ENCODE data around the gene TPPP2.

TPPP2 gene

DNA sequence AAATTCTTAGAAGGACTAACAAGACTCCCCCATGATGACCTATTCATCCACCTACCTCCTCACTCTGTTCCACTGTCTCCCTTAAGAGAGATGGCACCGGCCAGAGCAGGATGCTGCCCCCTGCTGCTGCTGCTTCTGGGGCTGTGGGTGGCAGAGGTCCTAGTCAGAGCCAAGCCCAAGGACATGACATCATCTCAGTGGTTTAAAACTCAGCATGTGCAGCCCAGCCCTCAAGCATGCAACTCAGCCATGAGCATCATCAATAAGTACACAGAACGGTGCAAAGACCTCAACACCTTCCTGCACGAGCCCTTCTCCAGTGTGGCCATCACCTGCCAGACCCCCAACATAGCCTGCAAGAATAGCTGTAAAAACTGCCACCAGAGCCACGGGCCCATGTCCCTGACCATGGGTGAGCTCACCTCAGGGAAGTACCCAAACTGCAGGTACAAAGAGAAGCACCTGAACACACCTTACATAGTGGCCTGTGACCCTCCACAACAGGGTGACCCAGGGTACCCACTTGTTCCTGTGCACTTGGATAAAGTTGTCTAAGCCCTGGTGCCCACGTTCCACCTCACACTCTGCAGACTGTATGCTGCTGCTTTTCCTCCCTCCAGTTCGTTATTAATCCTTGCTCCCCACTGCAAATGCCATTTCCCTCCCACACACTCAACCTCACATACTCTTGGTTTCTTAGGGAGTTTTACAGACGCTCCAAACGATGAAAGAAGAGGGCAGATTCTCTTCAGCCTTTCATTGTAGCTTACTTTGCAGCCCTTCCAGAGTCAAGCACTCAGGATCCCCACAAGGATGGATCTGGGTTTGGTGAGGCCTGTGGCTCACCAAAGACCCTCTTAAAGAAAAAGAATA is 28.0 kb downstream of the TPPP2 start, which contains the start of gene RNASE8:
Gene RNASE8, plus strand, starts transcription at position 20 of the 873 bp plus-strand sequence. Its CDS starts 71 bp downstream, at position 91.
- no peak for DNase-seq (ENCODE audit: low read depth in 2 of 2)

DNA sequence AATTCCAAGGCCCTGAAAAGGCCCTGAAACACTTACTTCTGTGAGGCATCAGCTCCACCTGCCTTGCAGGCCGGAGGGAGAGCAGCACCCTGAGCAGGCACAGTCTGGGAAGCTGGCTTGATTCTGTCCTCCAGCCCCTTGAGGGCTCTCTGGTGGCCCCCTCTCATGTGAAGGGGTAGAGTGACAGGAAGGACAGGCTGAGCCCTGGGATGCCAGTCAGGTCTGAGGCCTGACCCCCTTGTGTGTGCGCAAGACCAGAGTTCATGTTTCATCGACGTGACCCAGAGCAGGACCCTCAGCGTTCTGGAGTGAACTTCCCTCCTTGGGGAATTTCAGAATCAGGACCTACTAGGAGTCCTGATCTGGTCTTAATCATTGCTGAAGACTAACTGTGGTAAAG is 28.9 kb downstream of the TPPP2 start:
- no peak for DNase-seq (ENCODE audit: low read depth in 2 of 2)

DNA sequence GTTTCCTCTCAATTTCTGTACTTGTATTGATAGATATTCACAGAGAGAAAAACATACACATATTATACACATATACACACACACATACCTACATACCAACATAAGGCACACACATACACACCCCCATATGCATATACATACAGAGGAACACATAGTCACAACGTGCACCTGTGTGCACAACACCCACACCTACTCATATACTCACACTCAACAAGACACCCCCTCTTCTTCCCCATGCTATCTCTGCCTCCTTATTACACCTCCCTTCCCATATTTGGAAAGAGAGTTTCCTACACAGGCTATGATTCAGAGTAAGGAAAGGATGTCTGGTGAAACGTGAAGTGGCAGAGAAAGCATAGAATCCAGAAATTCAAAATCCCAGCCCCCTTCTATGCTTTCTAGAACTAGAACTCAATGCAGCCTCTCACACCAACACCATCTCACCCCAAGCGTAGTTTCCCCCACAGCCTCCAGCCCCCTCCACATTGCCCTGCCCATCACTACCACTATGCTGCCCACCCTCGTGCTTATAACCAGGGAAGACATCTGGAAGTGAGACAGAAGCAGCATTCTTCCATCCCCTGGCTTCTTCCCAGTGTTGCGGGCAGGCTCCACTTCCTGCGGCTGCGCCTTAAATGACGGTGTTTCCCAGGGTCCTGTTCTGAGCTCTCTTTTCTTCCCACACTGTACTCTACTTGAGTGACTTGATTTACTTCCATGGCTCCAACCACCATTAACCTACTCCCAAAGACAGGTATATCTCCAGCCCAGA is 30.0 kb downstream of the TPPP2 start:
- DNase-seq (ENCODE audit: low read depth in 2 of 2): no peak

DNA sequence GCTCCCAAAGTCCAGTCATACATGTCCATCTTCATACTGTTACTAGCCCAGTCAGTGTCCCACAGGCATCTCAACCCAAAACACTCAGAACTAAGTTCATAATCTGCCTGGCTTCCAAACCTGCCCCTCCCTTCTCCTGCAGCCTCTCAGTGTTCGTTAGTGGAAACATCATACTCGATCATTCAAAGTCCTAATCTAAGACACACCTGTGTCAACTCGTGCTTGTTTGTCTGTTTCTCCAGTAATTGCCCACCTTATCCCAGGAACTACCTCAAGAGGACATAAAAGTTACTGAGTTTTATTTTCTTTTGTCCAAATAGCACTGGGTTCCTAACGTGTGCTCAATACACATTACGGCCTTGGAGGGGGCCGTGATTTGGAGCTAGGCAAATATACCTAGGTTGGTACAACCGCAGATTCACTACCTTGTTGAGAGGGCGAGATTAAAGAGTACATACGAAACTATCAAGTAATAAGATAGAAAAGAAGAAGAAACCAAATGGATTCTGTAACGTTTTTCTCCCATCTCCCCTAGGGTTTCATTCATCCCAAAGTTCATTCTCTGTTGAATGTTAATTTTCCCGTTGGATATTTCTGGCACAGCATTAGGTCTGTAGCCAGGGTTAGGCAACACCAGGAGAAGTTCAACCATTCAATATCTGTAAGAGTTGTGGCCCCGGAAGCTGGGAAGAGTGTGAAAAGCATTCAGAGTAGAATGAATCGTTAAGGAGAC is 30.8 kb downstream of the TPPP2 start:
- DNase-seq (ENCODE audit: low read depth in 2 of 2): no peak

DNA sequence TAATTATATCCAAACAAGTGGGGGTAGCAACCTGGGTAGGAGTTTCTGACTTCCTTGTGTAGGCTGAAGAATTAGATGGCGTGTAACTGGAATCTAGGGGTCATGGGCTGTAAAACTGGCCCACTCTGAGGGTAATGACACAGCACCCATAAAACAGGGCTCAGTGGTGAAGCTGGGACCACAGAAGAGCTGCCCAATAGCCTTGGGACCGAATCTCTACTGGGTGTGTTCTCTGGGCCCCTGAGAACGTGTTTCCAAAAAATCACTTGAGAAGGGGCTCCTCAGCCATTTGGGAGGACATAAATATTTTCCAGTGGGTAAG is 31.3 kb downstream of the TPPP2 start:
- no peak for DNase-seq (ENCODE audit: low read depth in 2 of 2)

DNA sequence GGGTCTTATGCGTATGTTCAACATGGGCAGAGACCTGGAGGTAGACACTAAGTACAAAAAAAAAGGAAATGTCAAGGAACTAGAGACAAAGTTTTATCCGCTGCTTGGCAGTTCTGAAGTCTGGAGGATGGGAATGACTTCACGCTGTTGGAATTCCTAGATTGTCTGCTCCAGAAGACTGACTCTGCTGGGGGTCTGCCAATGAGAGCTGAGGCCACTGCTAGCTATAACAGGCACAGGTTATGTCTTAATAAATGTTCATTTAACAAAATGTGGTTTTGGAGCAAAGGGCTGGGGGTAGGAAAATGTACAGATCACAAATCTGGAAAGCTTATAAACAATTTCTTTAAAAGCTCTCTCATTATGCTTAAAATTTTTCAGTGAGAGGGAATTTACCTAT is 33.5 kb downstream of the TPPP2 start:
- DNase-seq (ENCODE audit: low read depth in 2 of 2): no peak

DNA sequence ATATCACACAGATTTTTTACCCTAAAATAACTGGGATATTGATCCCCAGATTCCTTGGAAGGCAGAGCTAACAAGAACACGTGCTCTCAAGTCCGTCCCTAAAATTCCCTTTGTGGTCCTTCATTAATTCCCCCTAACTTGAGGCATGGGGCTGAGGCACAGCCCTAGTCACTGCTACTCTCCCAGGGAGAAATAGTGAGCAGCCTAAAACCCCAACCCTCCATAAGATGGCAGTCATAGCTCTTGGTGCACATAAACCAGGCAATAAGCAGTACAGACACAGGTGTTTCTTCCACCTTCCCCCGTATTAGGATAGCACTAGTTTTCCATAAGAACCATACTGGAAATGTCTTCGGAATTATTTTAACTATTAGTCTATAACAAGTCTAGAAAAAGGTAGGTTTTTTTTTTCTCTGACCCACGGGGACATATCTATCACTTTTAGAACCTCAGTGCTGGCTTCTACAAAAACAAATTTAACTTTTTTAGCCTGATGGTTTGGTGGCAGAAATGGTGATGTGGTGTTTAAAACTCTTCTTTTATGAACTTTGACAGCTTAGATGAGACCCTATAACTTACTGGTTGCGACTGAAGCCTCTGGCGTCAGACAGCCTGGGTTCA is 37.0 kb downstream of the TPPP2 start:
- no peak for DNase-seq (ENCODE audit: low read depth in 2 of 2)

DNA sequence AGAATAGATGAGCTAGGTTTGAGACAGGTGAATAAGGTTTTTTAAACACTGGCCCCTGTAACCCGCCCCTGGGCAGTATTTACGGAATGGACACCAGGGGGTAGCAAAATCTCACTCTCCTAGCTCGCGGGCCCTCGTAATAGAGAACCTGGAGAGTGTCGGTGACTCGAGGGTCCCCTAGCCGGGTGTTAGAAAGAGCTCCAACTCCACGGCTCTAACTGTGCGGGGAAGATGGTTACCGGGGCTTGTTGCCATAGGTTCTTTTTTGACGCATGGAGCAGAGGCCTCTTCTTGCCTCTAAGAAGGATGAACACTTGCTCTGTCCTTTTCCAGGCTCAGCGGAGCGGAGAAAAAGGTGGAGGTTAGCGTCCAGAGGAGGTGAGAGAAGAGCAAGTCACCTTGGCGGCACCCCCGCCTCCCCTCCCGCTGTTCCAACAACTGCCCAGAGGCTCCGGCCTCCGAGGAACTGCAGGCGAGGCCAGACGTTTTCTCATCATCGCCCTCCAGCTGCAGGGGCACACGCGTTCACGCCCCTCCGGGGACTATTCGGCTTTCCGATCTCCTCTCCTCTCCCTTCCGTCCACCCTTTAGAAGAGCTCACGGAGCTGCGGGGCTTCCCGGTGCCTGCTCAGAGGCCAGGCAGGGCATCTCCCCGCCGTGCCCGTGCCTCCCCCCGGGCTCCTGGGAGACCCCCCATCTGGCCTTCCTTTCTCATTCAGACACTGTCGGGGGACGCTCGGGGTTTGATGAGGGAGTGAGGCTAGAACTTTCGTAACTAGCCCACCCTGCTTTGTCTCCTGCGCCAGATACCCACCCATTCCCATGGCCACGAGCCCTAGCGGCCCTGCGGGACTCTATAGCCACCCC is 38.7 kb downstream of the TPPP2 start:
- DNase-seq (ENCODE audit: low read depth in 2 of 2): no peak

DNA sequence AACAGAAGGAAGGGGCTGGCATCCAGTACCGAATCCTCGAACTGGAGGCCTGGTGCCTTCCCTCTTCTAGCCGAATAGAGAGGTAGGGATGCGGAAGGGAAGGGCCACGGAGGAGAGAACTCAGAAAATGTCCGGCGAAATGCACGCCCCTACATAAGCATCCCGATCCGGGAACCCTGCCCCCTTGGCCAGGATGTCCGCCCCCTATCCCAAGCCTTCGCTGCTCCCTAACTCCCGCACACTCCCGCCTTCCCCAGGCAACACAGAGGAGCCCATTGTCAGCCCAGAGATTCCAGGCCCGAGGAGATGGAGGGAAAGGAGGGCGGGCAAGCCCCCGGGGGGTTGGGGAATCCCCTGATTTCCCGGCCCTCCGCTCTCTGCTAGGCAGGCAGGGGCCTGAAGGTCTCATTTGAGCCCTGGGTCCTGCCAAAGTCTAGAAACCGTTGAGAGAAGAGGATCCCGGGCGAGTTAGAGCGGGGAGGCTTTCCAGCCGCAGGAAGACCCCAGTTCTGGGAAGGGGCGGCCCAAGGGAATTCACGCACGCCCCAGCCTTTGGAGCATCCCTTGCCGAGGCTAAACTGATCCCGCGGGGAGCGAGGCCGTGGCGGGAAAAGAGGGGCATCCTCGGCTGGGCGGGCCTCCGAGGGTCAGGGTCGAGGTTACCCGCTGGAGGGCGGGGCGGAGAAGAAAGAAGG is 39.5 kb downstream of the TPPP2 start:
- no peak for DNase-seq (ENCODE audit: low read depth in 2 of 2)

DNA sequence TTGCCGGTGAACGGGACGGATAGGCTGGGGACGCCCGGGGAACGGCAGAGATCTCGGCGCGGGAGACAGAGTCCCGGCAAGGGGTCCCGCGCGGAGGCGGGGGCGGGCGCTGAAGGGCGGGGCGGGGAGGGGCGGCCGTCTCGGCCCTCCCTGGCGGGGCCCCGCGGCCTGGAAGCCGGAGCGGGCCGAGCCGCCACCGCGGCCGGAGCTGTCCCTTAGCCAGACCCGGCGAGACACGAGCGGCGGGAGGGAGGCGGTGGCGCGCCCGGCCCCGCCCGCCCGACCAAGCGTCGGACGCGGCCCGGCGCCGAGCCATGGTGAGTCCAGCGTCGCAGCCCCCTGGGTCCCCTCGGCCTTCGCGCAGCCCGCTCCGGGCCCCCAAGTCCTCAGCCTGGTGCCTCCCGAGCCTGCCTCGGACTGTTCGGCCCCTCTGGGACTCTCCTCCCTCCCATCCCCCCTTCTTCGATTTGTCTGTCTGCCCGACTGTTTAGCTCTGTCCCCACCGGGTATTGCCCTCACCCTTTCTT is 40.1 kb downstream of the TPPP2 start, which contains the start of gene ARHGEF40:
Gene ARHGEF40, plus strand, starts transcription at position 222 of the 527 bp plus-strand sequence. Its CDS starts 93 bp downstream, at position 315.
- DNase-seq (ENCODE audit: low read depth in 2 of 2): no peak

DNA sequence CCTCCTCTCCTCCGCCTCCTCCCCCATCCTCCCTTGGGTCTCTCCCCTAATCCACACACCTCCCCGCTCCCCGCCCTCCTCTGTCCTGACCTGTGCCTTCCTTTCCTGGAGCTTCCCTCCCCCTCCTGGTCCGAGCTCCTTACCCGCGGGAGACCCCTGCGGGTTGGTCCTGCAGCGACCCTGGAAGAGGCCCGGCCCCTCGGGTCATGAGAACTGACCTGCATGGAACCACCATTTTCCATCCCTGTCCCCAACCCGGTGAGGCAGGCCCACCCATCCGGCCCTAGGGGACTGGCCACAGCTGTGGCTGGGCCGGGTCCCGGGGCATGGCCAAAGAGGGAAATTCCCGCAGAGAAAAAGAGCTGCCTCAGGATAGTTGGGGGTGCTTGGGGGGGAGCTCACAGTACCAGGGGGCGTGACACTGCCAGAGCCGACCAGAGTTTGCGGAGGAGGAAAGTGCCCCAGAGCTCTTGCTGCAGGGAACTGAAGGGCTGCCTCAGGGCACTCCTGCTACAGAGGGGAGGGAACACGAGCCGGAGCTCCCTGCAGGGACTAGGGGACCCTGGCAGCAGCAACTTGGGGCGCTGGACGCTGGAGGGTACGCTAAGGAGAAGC is 40.7 kb downstream of the TPPP2 start:
- DNase-seq (ENCODE audit: low read depth in 2 of 2): no peak

DNA sequence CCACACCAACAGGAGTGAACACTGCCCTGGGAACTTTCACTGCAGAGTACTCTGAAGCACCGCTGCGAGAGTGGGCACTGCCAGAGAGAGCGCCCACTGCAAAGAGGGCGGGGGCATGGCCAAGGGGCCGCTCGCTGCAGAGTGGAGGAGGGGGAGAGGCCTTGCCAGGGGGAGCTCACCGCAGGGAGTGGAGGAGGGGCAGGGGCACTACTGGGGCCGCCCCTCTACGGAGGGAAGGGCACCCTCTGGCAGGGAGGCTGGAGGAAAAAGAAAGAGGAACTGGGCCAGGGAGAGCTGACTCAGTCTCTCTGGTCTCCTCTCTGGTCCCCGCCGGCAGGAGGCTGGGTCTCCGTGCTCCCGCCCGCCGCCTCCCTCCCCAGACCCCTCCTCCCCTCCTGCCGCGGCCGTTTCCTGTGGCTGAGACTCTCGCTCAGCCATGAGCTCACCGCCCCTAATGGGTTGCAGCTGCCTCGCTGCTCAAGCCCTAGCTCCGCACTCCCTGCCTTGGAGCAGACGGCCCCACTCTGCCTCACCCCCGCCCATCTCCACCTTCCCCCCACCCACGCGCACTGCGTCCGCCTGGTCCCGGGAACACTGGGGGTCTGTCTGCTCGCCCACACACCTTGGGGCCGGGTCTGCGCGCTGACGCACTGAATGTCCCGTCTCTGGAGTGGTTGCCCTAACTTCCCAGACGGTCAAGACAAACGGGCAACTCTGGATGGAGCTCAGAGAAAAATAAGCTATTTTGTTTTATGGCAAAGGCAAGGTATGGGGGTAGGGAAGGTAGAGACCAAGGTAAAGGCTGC is 41.4 kb downstream of the TPPP2 start:
- peak; percentile 28 to 35 for DNase-seq (ENCODE audit: low read depth in 2 of 2)

DNA sequence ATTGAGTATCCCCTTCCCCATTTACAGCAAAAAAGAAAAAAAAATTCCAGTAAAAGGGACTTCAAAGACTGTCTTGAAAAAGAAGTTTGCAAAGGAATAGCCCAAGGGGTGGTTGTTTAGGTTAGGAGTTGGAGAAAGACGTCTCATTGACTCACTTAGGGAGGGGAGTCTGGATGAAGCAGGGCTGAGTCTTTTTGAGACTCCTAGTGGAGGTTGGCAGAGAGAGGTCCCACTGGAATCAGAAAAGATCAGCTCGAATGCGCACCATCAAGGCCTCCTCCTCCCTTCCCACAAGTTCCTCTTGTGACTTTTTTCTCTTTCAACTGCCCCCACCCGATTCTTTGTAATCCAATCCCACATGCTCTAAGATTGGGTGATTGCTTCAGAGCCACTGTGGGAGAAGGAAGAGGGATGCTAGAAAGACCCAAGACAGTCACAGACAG is 42.0 kb downstream of the TPPP2 start:
- DNase-seq (ENCODE audit: low read depth in 2 of 2): no peak

DNA sequence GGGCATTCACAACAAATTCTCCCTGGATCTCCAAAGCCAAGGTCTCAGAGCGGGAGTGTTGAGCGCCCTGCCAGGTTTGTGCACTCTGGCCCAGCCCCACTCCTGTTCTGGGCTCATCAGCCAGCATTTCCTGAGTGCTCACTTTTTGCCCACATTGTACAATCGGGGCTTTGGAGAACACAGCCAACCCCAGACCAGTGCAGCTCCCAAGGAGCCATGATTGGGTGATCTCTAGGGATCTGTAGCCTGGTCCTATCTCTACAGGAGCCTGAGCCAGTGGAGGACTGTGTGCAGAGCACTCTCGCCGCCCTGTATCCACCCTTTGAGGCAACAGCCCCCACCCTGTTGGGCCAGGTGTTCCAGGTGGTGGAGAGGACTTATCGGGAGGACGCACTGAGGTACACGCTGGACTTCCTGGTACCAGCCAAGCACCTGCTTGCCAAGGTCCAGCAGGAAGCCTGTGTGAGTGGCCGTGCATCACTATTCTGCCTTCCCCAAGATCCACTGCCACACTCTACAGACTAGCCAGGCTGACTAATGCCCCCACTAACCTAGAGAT is 42.8 kb downstream of the TPPP2 start:
- no peak for DNase-seq (ENCODE audit: low read depth in 2 of 2)

DNA sequence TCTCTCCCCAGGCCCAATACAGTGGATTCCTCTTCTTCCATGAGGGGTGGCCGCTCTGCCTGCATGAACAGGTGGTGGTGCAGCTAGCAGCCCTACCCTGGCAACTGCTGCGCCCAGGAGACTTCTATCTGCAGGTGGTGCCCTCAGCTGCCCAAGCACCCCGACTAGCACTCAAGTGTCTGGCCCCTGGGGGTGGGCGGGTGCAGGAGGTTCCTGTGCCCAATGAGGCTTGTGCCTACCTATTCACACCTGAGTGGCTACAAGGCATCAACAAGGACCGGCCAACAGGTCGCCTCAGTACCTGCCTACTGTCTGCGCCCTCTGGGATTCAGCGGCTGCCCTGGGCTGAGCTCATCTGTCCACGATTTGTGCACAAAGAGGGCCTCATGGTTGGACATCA is 43.9 kb downstream of the TPPP2 start:
- no peak for DNase-seq (ENCODE audit: low read depth in 2 of 2)

DNA sequence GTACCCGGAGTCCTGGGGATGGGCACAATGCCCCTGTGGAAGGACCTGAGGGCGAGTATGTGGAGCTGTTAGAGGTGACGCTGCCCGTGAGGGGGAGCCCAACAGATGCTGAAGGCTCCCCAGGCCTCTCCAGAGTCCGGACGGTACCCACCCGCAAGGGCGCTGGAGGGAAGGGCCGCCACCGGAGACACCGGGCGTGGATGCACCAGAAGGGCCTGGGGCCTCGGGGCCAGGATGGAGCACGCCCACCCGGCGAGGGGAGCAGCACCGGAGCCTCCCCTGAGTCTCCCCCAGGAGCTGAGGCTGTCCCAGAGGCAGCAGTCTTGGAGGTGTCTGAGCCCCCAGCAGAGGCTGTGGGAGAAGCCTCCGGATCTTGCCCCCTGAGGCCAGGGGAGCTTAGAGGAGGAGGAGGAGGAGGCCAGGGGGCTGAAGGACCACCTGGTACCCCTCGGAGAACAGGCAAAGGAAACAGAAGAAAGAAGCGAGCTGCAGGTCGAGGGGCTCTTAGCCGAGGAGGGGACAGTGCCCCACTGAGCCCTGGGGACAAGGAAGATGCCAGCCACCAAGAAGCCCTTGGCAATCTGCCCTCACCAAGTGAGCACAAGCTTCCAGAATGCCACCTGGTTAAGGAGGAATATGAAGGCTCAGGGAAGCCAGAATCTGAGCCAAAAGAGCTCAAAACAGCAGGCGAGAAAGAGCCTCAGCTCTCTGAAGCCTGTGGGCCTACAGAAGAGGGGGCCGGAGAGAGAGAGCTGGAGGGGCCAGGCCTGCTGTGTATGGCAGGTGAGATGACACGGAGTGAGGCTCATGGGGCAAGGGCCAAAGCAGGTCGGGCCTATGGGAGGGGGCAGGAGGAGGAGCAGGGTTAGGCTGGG is 44.6 kb downstream of the TPPP2 start:
- no peak for DNase-seq (ENCODE audit: low read depth in 2 of 2)

DNA sequence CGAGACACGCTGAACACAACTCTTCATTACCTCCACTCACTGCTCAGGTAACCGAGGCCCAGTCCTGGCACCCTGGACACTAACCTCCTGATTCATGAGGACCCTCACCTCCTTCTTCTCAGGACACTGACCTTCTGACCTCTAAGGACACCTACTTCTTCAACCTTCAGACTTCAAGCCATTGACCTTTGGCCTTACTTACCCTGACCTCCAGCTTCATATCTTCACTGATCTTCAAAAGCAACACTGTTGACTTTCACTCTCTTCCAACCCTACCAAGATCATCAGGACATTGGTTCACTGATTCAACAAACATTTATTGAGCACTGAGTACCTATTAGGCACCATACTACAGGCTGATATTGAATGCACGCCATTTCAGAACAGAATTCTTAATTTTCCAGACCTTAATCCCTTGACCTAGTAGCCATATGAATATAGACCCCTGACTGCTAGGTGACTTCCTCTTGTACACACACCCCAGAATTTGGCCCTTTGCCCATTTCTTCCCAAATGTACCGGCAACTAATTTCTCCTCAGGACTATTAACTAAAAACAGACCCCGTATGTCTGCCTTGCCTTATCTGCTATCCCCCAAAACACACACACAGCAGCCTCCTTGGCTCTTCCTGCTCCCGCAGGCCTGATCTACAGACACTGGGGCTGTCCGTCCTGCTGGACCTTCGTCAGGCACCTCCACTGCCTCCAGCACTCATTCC is 45.9 kb downstream of the TPPP2 start:
- no peak for DNase-seq (ENCODE audit: low read depth in 2 of 2)
